Measurements from ENCODE around the gene JAKMIP2.

DNA sequence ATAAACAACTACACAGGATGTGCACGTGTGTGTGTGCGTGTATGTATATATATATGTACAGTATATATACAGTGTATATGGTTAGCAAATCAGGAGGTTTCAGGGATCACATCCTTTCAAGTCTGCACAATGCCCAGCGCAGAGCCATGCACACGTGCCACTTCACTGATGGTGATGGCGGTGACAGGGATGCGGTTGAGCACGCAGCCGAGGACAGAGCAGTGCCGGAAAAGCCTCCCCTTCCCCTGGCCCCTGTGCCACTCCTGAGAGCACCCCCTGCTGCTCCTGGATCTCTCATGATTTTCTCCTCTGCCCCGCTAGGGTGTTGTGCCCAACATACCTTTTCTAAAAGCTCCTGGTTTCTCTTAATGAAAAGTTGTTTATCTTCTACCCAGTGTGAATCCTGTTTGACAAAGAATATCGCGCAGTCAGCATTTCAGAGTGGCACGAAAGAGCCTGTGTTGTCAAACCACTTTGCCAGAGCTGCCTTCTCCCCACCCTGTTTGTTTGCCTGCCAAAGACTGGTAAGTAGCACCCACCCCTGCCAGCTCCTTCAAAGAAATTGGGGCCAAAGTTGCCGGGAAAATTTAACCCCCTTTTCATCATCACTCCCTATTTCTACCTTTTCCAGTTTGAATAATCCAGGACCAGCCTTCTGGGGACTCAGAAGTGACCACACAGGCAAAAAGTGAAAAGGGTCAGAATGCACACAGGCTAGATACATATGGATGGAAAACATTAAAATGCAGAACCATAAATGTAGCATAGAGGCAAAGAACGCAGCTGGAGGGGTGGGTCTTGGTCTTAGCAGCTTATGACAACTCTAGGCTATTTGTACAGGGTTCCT is 146.4 kb downstream of the JAKMIP2 start:
- TF ChIP-seq POLR2A (IDR thresholded peaks at IDR 0.05) = no peak
- TF ChIP-seq CTCF (IDR thresholded peaks at IDR 0.05) = no peak
